Measurements from ENCODE around the gene UFC1.

Gene UFC1

DNA sequence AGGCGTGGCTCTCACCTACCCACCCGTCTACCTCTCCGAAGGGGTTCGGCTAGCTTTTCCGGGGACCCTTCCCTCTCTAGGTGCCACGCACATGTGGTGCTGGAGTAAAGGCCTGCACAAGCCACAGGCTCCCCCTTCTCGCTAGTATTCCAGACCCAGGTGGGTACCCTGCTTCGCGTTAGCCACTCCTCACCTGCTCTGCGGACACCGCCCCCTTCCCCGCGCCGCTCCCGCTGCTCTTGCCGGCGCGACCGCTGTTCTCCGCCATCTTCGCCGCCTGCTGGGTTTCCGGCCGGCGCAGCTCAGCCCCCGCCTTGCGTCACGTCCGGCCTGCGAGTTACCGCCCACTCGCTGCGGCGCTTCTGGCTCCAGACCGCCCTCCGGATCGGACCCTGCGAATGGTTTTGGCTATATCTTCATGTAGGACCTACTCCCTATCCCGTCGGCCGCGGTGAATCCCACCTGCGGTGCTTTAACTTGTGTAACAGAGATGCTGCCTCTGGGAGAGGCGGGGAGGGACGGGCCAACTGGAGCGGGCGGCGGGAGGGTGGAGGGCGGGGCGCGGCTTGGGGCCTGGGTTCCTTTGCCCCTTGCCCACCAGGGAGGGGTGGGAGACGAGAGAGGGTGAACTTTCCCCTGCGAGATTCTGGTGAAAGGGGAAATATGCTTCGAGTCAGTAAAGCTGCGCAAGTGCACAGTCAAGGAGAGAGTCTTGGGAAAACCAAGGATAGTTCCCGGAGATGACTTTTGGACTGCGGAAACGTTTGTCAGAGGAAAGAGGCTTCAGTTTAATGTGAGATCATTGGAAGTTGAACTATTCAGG, 35.8 kb upstream of the UFC1 start, which contains the start of the genes NIT1 and PFDN2:
Gene NIT1, plus strand, starts transcription at position 347 of the 823 bp plus-strand sequence. Its CDS starts 72 bp downstream, at position 419.
Gene PFDN2, minus strand, starts transcription at position 279 of the 823 bp plus-strand sequence. Its CDS starts 11 bp downstream, at position 268.
- Histone ChIP-seq H3K4me2 (peak within 1 kb of the TSS; percentile 67), H4K20me1 (ENCODE audit: insufficient read depth) (peaks cover 16% of the 10 kb centered on the region), H3K4me1 (ENCODE audit: low read depth, poor library complexity, severe bottlenecking) (peaks cover 61% of the 10 kb centered on the region), H3K79me2 (ENCODE audit: insufficient read depth, low read depth) (peaks cover 62% of the 10 kb centered on the region), H2AFZ (ENCODE audit: low read depth) (peak within 1 kb of the TSS; percentile 88), H3K36me3 (ENCODE audit: insufficient read depth) (peaks cover 5% of the 10 kb centered on the region; the same call in 1 of the 2 replicates), H3K4me3 (IDR thresholded peaks at IDR 0.05; ENCODE audit: insufficient read depth, low read depth, low read length) (peak within 1 kb of the TSS; percentile 97), H3K9ac (peak within 1 kb of the TSS; percentile 80), H3K27me3 (ENCODE audit: insufficient read depth, low read depth) (no peaks in the 10 kb centered on the region), H3K27ac (peak within 1 kb of the TSS; percentile 70)
- TF ChIP-seq, protein P1, sequence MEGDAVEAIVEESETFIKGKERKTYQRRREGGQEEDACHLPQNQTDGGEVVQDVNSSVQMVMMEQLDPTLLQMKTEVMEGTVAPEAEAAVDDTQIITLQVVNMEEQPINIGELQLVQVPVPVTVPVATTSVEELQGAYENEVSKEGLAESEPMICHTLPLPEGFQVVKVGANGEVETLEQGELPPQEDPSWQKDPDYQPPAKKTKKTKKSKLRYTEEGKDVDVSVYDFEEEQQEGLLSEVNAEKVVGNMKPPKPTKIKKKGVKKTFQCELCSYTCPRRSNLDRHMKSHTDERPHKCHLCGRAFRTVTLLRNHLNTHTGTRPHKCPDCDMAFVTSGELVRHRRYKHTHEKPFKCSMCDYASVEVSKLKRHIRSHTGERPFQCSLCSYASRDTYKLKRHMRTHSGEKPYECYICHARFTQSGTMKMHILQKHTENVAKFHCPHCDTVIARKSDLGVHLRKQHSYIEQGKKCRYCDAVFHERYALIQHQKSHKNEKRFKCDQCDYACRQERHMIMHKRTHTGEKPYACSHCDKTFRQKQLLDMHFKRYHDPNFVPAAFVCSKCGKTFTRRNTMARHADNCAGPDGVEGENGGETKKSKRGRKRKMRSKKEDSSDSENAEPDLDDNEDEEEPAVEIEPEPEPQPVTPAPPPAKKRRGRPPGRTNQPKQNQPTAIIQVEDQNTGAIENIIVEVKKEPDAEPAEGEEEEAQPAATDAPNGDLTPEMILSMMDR (conservative IDR thresholded peaks at IDR 0.05; ENCODE audit: low read depth, low read length): peak; percentile 3; the same call in 1 of the 2 replicates

DNA sequence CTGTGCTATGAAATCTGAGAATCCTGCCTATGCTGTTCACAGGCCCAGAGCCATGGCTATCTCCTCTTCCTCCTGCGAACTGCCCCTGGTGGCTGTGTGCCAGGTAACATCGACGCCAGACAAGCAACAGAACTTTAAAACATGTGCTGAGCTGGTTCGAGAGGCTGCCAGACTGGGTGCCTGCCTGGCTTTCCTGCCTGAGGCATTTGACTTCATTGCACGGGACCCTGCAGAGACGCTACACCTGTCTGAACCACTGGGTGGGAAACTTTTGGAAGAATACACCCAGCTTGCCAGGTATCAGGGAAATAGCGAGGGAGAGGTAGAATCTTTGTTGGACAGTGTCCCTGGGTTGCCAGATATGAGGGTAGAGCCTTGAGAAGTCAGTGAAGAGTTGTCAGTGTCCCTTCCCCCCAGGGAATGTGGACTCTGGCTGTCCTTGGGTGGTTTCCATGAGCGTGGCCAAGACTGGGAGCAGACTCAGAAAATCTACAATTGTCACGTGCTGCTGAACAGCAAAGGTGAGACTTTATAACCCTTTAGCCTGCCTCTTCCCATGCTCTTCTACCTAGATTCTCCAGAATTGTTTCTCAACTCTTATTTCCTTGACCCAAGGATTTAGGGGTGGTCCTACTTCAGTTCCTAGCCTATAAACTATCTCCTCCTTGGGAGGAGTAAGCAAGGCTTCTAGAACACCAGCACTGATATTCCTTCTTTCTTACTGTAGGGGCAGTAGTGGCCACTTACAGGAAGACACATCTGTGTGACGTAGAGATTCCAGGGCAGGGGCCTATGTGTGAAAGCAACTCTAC, 34.5 kb upstream of the UFC1 start:
- 0 out of 2 replicates have a peak, but pooled peaks cover 2% of the 10 kb centered on the region for H4K20me1 ChIP-seq (ENCODE audit: insufficient read depth)
- peak overlapping the region; percentile 67 for H3K4me2 ChIP-seq
- no peak overlapping the region for H3K4me3 ChIP-seq (IDR thresholded peaks at IDR 0.05; ENCODE audit: insufficient read depth, low read depth, low read length)
- no peaks in the 10 kb centered on the region for H3K27me3 ChIP-seq (ENCODE audit: insufficient read depth, low read depth)
- no peak overlapping the region for H2AFZ ChIP-seq (ENCODE audit: low read depth)
- H3K36me3 ChIP-seq (ENCODE audit: insufficient read depth): peaks cover 5% of the 10 kb centered on the region; the same call in 1 of the 2 replicates
- peak overlapping the region; percentile 4; the same call in 1 of the 2 replicates for H3K27ac ChIP-seq
- H3K9ac ChIP-seq: no peak overlapping the region
- peaks cover 49% of the 10 kb centered on the region for H3K4me1 ChIP-seq (ENCODE audit: low read depth, poor library complexity, severe bottlenecking)
- TF ChIP-seq, protein P1 (conservative IDR thresholded peaks at IDR 0.05; ENCODE audit: low read depth, low read length): peak; percentile 95
- H3K79me2 ChIP-seq (ENCODE audit: insufficient read depth, low read depth): peaks cover 49% of the 10 kb centered on the region

DNA sequence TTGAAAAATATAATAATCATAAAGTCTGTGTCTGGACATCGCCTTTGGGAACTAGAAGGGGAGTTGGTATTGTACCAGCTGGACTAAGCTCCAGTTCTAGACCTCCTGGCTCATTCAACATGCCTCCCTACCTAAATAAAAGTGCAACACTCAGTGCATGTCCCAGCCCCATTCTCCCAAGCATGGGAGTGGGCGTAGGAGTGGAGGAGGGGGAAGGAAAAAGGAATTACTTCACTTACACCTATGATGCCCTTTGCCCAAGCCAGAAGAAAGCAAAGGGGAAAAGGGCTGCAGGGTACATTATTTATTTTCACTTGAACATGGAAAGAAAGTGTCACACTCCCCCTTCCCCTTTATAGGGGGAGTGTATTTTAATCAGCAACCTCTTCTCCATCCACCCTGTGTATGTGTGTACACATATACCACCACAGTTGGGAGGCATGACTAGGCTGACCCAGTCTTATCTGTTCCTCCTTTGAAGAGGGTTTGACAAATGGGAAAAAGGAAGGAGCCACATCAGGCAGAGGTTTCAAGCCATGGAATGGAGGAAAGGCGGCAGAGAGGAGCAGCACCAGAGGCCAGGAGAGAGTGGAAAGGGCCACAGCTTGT, 32.6 kb upstream of the UFC1 start:
- Histone ChIP-seq H3K9ac (no peak overlapping the region), H3K27ac (no peak overlapping the region), H4K20me1 (ENCODE audit: insufficient read depth) (no peaks in the 10 kb centered on the region), H3K4me3 (IDR thresholded peaks at IDR 0.05; ENCODE audit: insufficient read depth, low read depth, low read length) (no peak overlapping the region), H3K27me3 (ENCODE audit: insufficient read depth, low read depth) (no peaks in the 10 kb centered on the region), H3K36me3 (ENCODE audit: insufficient read depth) (peaks cover 5% of the 10 kb centered on the region; the same call in 1 of the 2 replicates), H3K4me1 (ENCODE audit: low read depth, poor library complexity, severe bottlenecking) (peaks cover 31% of the 10 kb centered on the region), H3K4me2 (no peak overlapping the region), H3K79me2 (ENCODE audit: insufficient read depth, low read depth) (peaks cover 49% of the 10 kb centered on the region), H2AFZ (ENCODE audit: low read depth) (no peak overlapping the region)
- TF ChIP-seq, protein P1 (conservative IDR thresholded peaks at IDR 0.05; ENCODE audit: low read depth, low read length): no peak

DNA sequence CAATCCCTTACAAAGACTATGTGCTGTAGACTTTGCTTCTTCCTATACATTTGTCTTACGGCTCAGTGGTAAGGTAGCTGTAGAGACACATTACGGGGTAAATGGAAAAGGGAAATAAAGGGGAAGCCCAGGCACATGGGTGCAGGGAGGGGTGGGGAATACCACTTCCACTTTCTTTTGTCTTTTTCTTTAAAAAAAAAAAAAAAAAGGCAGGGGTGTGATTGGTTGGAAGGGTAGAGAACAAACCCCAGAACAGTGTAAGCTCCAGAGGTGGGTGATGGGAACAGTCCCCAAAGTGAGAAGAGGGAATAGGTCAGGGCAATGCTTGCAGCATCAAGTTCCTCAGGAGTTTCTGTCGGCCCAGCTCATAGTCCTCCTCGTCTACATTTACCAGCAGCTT, 31.9 kb upstream of the UFC1 start:
- no peak overlapping the region for H3K4me3 ChIP-seq (IDR thresholded peaks at IDR 0.05; ENCODE audit: insufficient read depth, low read depth, low read length)
- peaks cover 5% of the 10 kb centered on the region; the same call in 1 of the 2 replicates for H3K36me3 ChIP-seq (ENCODE audit: insufficient read depth)
- TF ChIP-seq, protein P1 (conservative IDR thresholded peaks at IDR 0.05; ENCODE audit: low read depth, low read length): no peak
- H3K4me2 ChIP-seq: no peak overlapping the region
- H2AFZ ChIP-seq (ENCODE audit: low read depth): no peak overlapping the region
- no peaks in the 10 kb centered on the region for H3K27me3 ChIP-seq (ENCODE audit: insufficient read depth, low read depth)
- peaks cover 24% of the 10 kb centered on the region for H3K4me1 ChIP-seq (ENCODE audit: low read depth, poor library complexity, severe bottlenecking)
- no peak overlapping the region for H3K27ac ChIP-seq
- no peak overlapping the region for H3K9ac ChIP-seq
- no peaks in the 10 kb centered on the region for H4K20me1 ChIP-seq (ENCODE audit: insufficient read depth)
- peaks cover 49% of the 10 kb centered on the region for H3K79me2 ChIP-seq (ENCODE audit: insufficient read depth, low read depth)

Measured in KMS-11 (cell line).